Measurements from ENCODE around the gene GALNT15.

GRCh38 chr3:16260046-16260445 is 85.6 kb downstream of the GALNT15 start:
- TF ChIP-seq CTCF (conservative IDR thresholded peaks at IDR 0.05 in 1 of 2, IDR thresholded peaks at IDR 0.05 in 1 of 2; ENCODE audit: low read depth in 1 of 2, low read length in 2 of 2) (no peak), EZH2 (IDR thresholded peaks at IDR 0.05; ENCODE audit: low read length, missing control alignments) (no peak)

Data from fibroblast of lung (primary cell).